Neural cell (in vitro differentiated cells): ENCODE measurements around the gene BRD8.
"Not testable (repeated sequence)": the region's sequence is repeated elsewhere in the genome, so short reads cannot be mapped to it uniquely, and the experiment has no call there.

Experiments
- EP300 ChIP-seq: fragments of 450-650 bp; conservative IDR thresholded peaks from 2 replicates; pipeline ENCODE4 v1.6.1; 2014; ENCODE audit warnings: antibody characterized with exemption, mild to moderate bottlenecking, moderate library complexity; ENCODE audit not compliant: poor library complexity, severe bottlenecking
- EZH2 ChIP-seq: fragments of 200-600, 300-800 bp; shearing (Covaris generic), sonication (generic); IDR thresholded peaks from 2 replicates; pipeline ENCODE4 v1.6.1; 2014; ENCODE audit warnings: antibody characterized with exemption, low read length, borderline replicate concordance, mild to moderate bottlenecking; ENCODE audit not compliant: insufficient read depth, poor library complexity, severe bottlenecking
- MXI1 ChIP-seq: fragments of 450-650 bp; conservative IDR thresholded peaks from 2 replicates; pipeline ENCODE4 v1.6.1; 2014; ENCODE audit warnings: antibody characterized with exemption, mild to moderate bottlenecking; ENCODE audit not compliant: poor library complexity, severe bottlenecking
- POLR2AphosphoS5 ChIP-seq: IDR thresholded peaks from 2 replicates; pipeline ENCODE4 v1.6.1; 2012
- RAD21 ChIP-seq: fragments of 450-650 bp; conservative IDR thresholded peaks from 2 replicates; pipeline ENCODE4 v1.6.1; 2014; ENCODE audit warnings: antibody characterized with exemption, mild to moderate bottlenecking, moderate library complexity
- REST ChIP-seq: IDR thresholded peaks from 2 replicates; pipeline ENCODE4 v1.6.1; 2012; ENCODE audit warnings: borderline replicate concordance
- SMC3 ChIP-seq: fragments of 450-650 bp; conservative IDR thresholded peaks from 2 replicates; pipeline ENCODE4 v1.6.1; 2014; ENCODE audit warnings: antibody characterized with exemption, mild to moderate bottlenecking, moderate library complexity; ENCODE audit not compliant: poor library complexity
- TAF1 ChIP-seq: IDR thresholded peaks from 2 replicates; pipeline ENCODE4 v1.6.1; 2012; ENCODE audit warnings: low read depth
- TF ChIP-seq, protein P1 (sequence below): fragments of 450-650 bp; IDR thresholded peaks from 2 replicates; pipeline ENCODE4 v1.5.1; 2014; ENCODE audit warnings: antibody characterized with exemption, mild to moderate bottlenecking, moderate library complexity; ENCODE audit not compliant: poor library complexity, severe bottlenecking

DNA sequence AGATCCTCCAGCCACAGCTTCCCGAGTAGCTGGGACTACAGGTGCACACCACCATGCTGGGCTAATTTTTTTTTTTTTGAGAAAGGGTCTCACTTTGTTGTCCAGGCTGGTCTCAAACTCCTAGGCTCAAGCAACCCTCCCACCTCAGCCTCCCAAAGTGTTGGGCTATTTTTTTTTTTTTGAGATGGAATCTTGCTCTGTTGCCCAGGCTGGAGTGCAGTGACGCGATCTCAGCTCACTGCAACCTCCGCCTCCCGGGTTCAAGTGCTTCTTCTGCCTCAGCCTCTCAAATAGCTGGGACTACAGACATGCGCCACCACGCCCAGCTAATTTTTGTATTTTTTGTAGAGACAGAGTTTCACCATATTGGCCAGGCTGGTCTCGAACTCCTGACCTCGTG, 22.5 kb downstream of the BRD8 start:
- TF ChIP-seq, protein P1, sequence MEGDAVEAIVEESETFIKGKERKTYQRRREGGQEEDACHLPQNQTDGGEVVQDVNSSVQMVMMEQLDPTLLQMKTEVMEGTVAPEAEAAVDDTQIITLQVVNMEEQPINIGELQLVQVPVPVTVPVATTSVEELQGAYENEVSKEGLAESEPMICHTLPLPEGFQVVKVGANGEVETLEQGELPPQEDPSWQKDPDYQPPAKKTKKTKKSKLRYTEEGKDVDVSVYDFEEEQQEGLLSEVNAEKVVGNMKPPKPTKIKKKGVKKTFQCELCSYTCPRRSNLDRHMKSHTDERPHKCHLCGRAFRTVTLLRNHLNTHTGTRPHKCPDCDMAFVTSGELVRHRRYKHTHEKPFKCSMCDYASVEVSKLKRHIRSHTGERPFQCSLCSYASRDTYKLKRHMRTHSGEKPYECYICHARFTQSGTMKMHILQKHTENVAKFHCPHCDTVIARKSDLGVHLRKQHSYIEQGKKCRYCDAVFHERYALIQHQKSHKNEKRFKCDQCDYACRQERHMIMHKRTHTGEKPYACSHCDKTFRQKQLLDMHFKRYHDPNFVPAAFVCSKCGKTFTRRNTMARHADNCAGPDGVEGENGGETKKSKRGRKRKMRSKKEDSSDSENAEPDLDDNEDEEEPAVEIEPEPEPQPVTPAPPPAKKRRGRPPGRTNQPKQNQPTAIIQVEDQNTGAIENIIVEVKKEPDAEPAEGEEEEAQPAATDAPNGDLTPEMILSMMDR: not testable (repeated sequence)
- not testable (repeated sequence) for TF ChIP-seq POLR2AphosphoS5, MXI1, REST, EZH2, EP300, SMC3, TAF1, RAD21
